Panc1 (cell line): ENCODE measurements around the gene HBA1. TPM values are rescaled to one million over a fixed set of nuclear protein-coding genes. Genes with fewer than 3 reads are reported as not detected.

Experiments used
- ATAC-seq: fragments of 200-7000 bp; cut with Tn5 transposase; 2 replicates; pipeline ENCODE4 v1.9.1; 2020; ENCODE audit warnings: mild to moderate bottlenecking, moderate library complexity
- BruUV-seq: library from RNA; stranded (reverse); fragments of 400-500 nt; replicated peaks from 2 replicates; lab custom pipeline; 2021; lab: Mats Ljungman, UMichigan
- CTCF ChIA-PET: fragments of 300-600 bp; sonication (Branson Sonifier 250); formaldehyde crosslinking; loops from one replicate; lab custom pipeline; 2022; ENCODE audit warnings: antibody characterized with exemption; lab: Charles Lee
- POLR2A ChIA-PET: fragments of 300-600 bp; sonication (Branson Sonifier 250); formaldehyde crosslinking; loops from one replicate; lab custom pipeline; 2022; ENCODE audit warnings: antibody characterized with exemption; lab: Charles Lee
- DNase-seq: peaks from one replicate; pipeline ENCODE4 v3.0.0-alpha.2; 2010; ENCODE audit warnings: low read depth, low spot score
- H3K27ac ChIP-seq: 2 replicates; pipeline ENCODE4 v1.5.1; 2011; ENCODE audit warnings: mild to moderate bottlenecking, low read length, inconsistent platforms
- H3K27me3 ChIP-seq: fragments of 200-500 bp; sonication (Bioruptor generic); 2 replicates; pipeline ENCODE4 v1.6.0; 2014; ENCODE audit warnings: low read length, inconsistent platforms; ENCODE audit not compliant: control insufficient read depth, insufficient read depth
- H3K36me3 ChIP-seq: fragments of 200-500 bp; sonication (Bioruptor generic); 2 replicates; pipeline ENCODE4 v1.5.1; 2014; ENCODE audit warnings: inconsistent platforms, mild to moderate bottlenecking, low read length, moderate library complexity; ENCODE audit not compliant: control insufficient read depth, insufficient read depth
- H3K4me1 ChIP-seq: 2 replicates; pipeline ENCODE4 v1.5.1; 2011; ENCODE audit warnings: inconsistent platforms, mild to moderate bottlenecking, low read length, moderate library complexity; ENCODE audit not compliant: control insufficient read depth, insufficient read depth
- H3K4me3 ChIP-seq, 2 experiments: 2 replicates each; pipeline ENCODE4 v1.5.1; 2011 to 2012; ENCODE audit warnings: low read depth in 2 of 2, low read length in 2 of 2, mild to moderate bottlenecking in 2 of 2, inconsistent platforms in 1 of 2, moderate library complexity in 1 of 2
- H3K9me3 ChIP-seq: fragments of 200-500 bp; sonication (Bioruptor generic); 2 replicates; pipeline ENCODE4 v1.5.1; 2014; ENCODE audit warnings: low read depth, mild to moderate bottlenecking, inconsistent platforms, low read length, moderate library complexity; ENCODE audit not compliant: control insufficient read depth, insufficient read depth
- CTCF ChIP-seq: fragments of 450-650 bp; IDR thresholded peaks from 2 replicates; pipeline ENCODE4 v1.5.1; 2017; ENCODE audit warnings: mild to moderate bottlenecking
- POLR2AphosphoS5 ChIP-seq: IDR thresholded peaks from 2 replicates; pipeline ENCODE4 v1.6.1; 2012; ENCODE audit warnings: mild to moderate bottlenecking, low read depth, low read length, moderate library complexity
- REST ChIP-seq, 2 experiments: IDR thresholded peaks; 2 replicates each; pipeline ENCODE4 v1.6.1; 2011 to 2012; ENCODE audit warnings: low read depth in 2 of 2, control low read depth in 1 of 2, low read length in 1 of 2, mild to moderate bottlenecking in 1 of 2, moderate library complexity in 1 of 2; ENCODE audit not compliant: insufficient read depth in 1 of 2
- SIN3A ChIP-seq: IDR thresholded peaks from 2 replicates; pipeline ENCODE4 v1.6.1; 2012; ENCODE audit warnings: low read depth, mild to moderate bottlenecking, low read length, moderate library complexity, borderline replicate concordance; ENCODE audit not compliant: insufficient read depth
- TCF7L2 ChIP-seq: IDR thresholded peaks from 2 replicates; pipeline ENCODE4 v1.6.1; 2011; ENCODE audit warnings: mild to moderate bottlenecking, low read depth, low read length, inconsistent platforms
- in situ Hi-C: cut with HindIII; loops from 2 replicates; pipeline ENCODE4 v1.10.0; 2016; ENCODE audit warnings: low sequenced_read_pairs, low pct_unique_long_range_greater_than_20kb
- intact Hi-C: fragments of 100-400 bp; cut with micrococcal nuclease; formaldehyde crosslinking; loops from one replicate; pipeline ENCODE4 v1.10.0; 2022; ENCODE audit not compliant: unreplicated experiment
- total RNA-seq: library from RNA; stranded (reverse); gene quantifications from one replicate; pipeline ENCODE4 v1.2.1, GENCODE V29; 2021; ENCODE audit not compliant: unreplicated experiment

Gene HBA1
- total RNA-seq, 1 experiment from 2014 or later, result 4.4 TPM

- H3K27ac ChIP-seq, result no peak overlapping the region
- ChIA-PET CTCF (no interaction called here), POLR2A (no interaction called here)
- no peak overlapping the region for H3K4me3 ChIP-seq
- ATAC-seq, result no peak
- H3K4me1 ChIP-seq, result no peaks in the 10 kb centered on the region
- TF ChIP-seq SIN3A, result no peak
- no peak for TF ChIP-seq REST (IDR thresholded peaks at IDR 0.05; ENCODE audit: insufficient read depth in 1 of 2, low read depth in 2 of 2, low read length in 1 of 2)
- TF ChIP-seq POLR2AphosphoS5, result no peak
- no peak for TF ChIP-seq TCF7L2
- no TSS peak for BruUV-seq
- peaks cover 21% of the 10 kb centered on the region for H3K36me3 ChIP-seq
- in situ Hi-C loops (no loop called here), intact Hi-C loops (no loop called here)
- no peaks in the 10 kb centered on the region for H3K27me3 ChIP-seq
- DNase-seq, result no peak
- H3K9me3 ChIP-seq, result no peaks in the 10 kb centered on the region
These were observed 13.2 kb downstream of the HBA1 start for GRCh38 chr16:189604-190186.

GRCh38 chr16:191831-192230, 15.4 kb downstream of the HBA1 start:
- H3K27me3 ChIP-seq, result no peaks in the 10 kb centered on the region
- DNase-seq (no peak), ATAC-seq (no peak)
- ChIA-PET POLR2A (no interaction called here), CTCF (interaction anchor here (0.7 kb wide), 1 partner anchor 86 kb away, joined by 10 read pairs; no protein-coding TSS in a partner anchor)
- H3K4me3 ChIP-seq, result no peak overlapping the region
- no peak for TF ChIP-seq SIN3A
- TF ChIP-seq REST (IDR thresholded peaks at IDR 0.05; ENCODE audit: insufficient read depth in 1 of 2, low read depth in 2 of 2, low read length in 1 of 2), result no peak
- TF ChIP-seq POLR2AphosphoS5, result no peak
- TF ChIP-seq TCF7L2, result no peak
- no peak for TF ChIP-seq CTCF
- H3K36me3 ChIP-seq, result peaks cover 21% of the 10 kb centered on the region
- intact Hi-C loops (no loop called here), in situ Hi-C loops (no loop called here)
- H3K27ac ChIP-seq, result no peak overlapping the region
- no TSS peak for BruUV-seq
- H3K4me1 ChIP-seq, result no peaks in the 10 kb centered on the region
- no peaks in the 10 kb centered on the region for H3K9me3 ChIP-seq
